PFSK-1 (cell line): ENCODE results near the gene CFAP206.

Experiments used
- FOXP2 ChIP-seq: optimal IDR thresholded peaks from 2 replicates; pipeline ENCODE3; 2011; ENCODE audit warnings: borderline replicate concordance, control low read depth, inconsistent platforms; ENCODE audit not compliant: insufficient read depth; ENCODE audit errors: extremely low read length, extremely low read depth
- POLR2AphosphoS5 ChIP-seq: IDR thresholded peaks from 2 replicates; pipeline ENCODE4 v1.6.1; 2012; ENCODE audit warnings: low read depth, mild to moderate bottlenecking, control low read depth, low read length, moderate library complexity
- SIN3A ChIP-seq: IDR thresholded peaks from 2 replicates; pipeline ENCODE4 v1.6.1; 2012; ENCODE audit warnings: mild to moderate bottlenecking, low read length, moderate library complexity, borderline replicate concordance; ENCODE audit not compliant: insufficient read depth
- TAF1 ChIP-seq: IDR thresholded peaks from 2 replicates; pipeline ENCODE4 v1.6.1; 2012; ENCODE audit warnings: low read length, control low read depth, borderline replicate concordance; ENCODE audit not compliant: insufficient read depth
- TF ChIP-seq, protein P1 (sequence below), 2 experiments: IDR thresholded peaks; 2 replicates each; pipeline versions ENCODE4 v1.6.1 to v1.8.0; 2011 to 2012; ENCODE audit warnings: low read depth in 2 of 2, low read length in 2 of 2, control low read depth in 1 of 2, inconsistent platforms in 1 of 2, mild to moderate bottlenecking in 1 of 2, moderate library complexity in 1 of 2; ENCODE audit not compliant: insufficient read depth in 1 of 2

The CFAP206 gene

DNA sequence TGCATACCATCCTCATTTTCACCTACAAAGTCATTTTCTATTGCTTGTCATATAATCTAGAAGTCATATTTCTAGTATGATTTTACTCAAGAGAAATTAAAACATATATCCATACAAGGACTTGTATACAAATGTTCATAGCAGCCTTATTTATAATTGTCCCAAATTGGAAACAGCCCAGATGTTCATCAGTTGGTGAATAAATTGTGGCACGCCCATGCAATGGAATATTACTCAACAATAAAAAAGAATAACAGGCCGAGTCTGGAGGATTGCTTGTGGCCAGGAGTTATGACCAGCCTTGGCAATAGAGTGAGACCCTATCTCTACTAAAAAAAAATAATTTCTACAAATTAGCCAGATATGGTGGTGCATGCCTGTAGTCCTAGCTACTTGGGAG, 34.4 kb upstream of the CFAP206 start:
- TF ChIP-seq, protein P1, sequence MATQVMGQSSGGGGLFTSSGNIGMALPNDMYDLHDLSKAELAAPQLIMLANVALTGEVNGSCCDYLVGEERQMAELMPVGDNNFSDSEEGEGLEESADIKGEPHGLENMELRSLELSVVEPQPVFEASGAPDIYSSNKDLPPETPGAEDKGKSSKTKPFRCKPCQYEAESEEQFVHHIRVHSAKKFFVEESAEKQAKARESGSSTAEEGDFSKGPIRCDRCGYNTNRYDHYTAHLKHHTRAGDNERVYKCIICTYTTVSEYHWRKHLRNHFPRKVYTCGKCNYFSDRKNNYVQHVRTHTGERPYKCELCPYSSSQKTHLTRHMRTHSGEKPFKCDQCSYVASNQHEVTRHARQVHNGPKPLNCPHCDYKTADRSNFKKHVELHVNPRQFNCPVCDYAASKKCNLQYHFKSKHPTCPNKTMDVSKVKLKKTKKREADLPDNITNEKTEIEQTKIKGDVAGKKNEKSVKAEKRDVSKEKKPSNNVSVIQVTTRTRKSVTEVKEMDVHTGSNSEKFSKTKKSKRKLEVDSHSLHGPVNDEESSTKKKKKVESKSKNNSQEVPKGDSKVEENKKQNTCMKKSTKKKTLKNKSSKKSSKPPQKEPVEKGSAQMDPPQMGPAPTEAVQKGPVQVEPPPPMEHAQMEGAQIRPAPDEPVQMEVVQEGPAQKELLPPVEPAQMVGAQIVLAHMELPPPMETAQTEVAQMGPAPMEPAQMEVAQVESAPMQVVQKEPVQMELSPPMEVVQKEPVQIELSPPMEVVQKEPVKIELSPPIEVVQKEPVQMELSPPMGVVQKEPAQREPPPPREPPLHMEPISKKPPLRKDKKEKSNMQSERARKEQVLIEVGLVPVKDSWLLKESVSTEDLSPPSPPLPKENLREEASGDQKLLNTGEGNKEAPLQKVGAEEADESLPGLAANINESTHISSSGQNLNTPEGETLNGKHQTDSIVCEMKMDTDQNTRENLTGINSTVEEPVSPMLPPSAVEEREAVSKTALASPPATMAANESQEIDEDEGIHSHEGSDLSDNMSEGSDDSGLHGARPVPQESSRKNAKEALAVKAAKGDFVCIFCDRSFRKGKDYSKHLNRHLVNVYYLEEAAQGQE (IDR thresholded peaks at IDR 0.05; ENCODE audit: insufficient read depth in 1 of 2, low read depth in 2 of 2, low read length in 2 of 2) = no peak
- TF ChIP-seq POLR2AphosphoS5 = no peak
- no peak for TF ChIP-seq FOXP2
- TF ChIP-seq TAF1 = no peak
- no peak for TF ChIP-seq SIN3A

DNA sequence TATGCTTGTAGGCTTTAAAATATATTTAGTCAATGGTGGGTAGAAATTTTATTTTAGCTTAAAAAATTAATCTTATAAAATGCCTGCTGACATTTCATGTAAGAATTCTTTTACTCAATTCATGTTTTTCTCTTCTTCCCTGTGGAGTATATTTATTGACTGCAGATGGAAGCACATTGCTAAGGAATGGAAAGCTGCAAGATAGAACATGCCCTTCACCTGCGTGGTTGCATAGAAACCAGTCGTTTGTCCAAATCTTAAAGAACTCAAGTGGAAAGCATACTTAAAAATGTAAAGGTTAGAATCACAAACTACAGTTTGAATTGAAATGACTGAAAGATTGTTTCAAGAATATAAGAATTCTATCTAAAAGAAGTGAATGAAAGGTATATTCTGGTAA, 32.5 kb upstream of the CFAP206 start:
- TF ChIP-seq FOXP2 = no peak

DNA sequence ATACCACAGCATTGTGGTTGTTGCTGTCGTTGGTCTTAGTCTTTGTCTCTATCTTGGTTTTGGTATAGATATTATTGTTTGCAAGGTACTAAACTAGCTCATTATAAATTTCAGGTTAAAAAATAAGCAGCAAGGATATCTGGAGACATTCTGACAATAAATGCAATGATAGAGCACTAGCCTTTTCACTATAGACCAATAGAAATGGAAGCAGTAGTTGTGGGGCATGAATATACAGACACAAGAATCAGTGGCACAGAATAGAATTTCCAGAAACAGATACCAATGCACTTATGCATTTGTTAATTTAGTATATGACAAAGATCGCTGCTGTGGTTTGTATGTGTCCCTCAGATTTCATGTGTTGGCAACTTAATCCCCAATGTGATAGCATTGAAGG, 31.1 kb upstream of the CFAP206 start:
- TF ChIP-seq POLR2AphosphoS5 = no peak
- TF ChIP-seq FOXP2 = no peak
- TF ChIP-seq TAF1 = no peak
- no peak for TF ChIP-seq SIN3A
- TF ChIP-seq, protein P1 (IDR thresholded peaks at IDR 0.05; ENCODE audit: insufficient read depth in 1 of 2, low read depth in 2 of 2, low read length in 2 of 2) = no peak

DNA sequence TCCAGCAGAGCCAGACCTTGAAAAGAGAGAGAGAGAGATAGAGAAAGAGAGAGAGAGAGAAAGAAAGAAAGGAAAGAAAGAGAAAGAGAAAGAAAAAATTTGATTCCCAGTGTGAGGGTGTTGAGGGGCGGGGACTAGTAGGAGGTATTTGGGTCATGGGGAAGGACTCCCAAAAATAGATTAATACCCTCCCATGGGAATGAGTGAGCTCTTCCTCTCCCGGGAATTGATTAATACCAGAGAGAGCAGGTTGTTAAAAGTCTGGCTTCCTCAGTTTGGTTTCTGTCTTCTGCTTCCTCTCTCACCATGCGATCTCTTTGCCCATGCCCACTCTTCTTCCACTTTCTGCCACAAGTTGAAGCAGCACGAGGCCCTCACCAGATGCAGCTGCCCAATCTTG, 28.8 kb upstream of the CFAP206 start:
- TF ChIP-seq TAF1 (no peak), POLR2AphosphoS5 (no peak), SIN3A (no peak), FOXP2 (no peak)
- TF ChIP-seq, protein P1 (IDR thresholded peaks at IDR 0.05; ENCODE audit: insufficient read depth in 1 of 2, low read depth in 2 of 2, low read length in 2 of 2) = no peak

DNA sequence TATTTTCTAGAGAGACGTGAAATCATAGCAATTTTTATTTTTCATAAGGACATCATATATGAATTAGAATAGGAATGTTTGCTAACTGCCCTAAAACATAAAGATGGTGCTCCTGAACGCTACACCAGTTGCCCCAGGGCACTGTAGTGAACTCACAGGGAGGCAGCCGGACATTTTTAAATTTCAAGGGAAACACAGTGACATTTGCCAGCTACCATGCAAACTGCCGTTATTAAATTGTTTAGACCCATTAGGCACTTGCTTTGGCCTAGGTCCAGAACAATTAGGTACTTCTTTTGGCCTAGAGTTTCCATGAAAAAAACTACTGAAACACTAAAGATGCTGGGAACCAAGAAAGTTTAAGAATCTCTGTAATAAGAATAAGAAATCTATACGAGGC, 24.9 kb upstream of the CFAP206 start:
- TF ChIP-seq POLR2AphosphoS5 = no peak
- TF ChIP-seq, protein P1 (IDR thresholded peaks at IDR 0.05; ENCODE audit: insufficient read depth in 1 of 2, low read depth in 2 of 2, low read length in 2 of 2) = no peak
- no peak for TF ChIP-seq FOXP2
- TF ChIP-seq TAF1 = no peak
- no peak for TF ChIP-seq SIN3A
